ENCODE results near the gene TMEM147.

- no peak for TF ChIP-seq SP1 (IDR thresholded peaks at IDR 0.05)
- TF ChIP-seq FOXM1 (IDR thresholded peaks at IDR 0.05; ENCODE audit: borderline replicate concordance) = no peak
- no peak for TF ChIP-seq BHLHE40 (IDR thresholded peaks at IDR 0.05; ENCODE audit: borderline replicate concordance)
- no peak for TF ChIP-seq SUZ12 (IDR thresholded peaks at IDR 0.05)
- TF ChIP-seq, protein P1, sequence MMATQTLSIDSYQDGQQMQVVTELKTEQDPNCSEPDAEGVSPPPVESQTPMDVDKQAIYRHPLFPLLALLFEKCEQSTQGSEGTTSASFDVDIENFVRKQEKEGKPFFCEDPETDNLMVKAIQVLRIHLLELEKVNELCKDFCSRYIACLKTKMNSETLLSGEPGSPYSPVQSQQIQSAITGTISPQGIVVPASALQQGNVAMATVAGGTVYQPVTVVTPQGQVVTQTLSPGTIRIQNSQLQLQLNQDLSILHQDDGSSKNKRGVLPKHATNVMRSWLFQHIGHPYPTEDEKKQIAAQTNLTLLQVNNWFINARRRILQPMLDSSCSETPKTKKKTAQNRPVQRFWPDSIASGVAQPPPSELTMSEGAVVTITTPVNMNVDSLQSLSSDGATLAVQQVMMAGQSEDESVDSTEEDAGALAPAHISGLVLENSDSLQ (IDR thresholded peaks at IDR 0.05) = no peak
- no peak for TF ChIP-seq ZNF384 (IDR thresholded peaks at IDR 0.05)
- TF ChIP-seq TARDBP (IDR thresholded peaks at IDR 0.05) = no peak
These were observed 37.9 kb upstream of the TMEM147 start for GRCh38 chr19:35507561-35507960.
